Measurements from ENCODE around the gene PTH1R.

DNA sequence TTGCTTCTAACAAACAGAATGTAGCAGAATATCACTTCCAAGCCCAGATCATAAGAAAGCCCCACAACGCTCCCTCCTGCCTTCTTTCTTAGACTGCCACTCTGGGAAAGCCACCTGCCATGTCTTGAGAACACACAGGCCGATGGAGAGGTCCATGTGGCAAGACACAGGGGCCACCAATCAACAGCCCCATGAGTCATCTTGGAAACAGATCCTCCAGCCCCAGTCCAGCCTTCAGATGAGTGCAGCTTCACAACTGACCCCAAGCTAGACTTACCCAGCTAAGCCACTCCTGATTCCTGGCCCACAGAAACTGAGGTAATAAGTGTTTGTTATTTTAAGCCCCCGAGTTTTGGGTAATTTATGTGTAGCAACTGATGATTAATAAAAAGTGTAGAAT lies 39.7 kb downstream of the PTH1R start:
- no peak for TF ChIP-seq GABPA (IDR thresholded peaks at IDR 0.05; ENCODE audit: low read depth)
- TF ChIP-seq, protein P1, sequence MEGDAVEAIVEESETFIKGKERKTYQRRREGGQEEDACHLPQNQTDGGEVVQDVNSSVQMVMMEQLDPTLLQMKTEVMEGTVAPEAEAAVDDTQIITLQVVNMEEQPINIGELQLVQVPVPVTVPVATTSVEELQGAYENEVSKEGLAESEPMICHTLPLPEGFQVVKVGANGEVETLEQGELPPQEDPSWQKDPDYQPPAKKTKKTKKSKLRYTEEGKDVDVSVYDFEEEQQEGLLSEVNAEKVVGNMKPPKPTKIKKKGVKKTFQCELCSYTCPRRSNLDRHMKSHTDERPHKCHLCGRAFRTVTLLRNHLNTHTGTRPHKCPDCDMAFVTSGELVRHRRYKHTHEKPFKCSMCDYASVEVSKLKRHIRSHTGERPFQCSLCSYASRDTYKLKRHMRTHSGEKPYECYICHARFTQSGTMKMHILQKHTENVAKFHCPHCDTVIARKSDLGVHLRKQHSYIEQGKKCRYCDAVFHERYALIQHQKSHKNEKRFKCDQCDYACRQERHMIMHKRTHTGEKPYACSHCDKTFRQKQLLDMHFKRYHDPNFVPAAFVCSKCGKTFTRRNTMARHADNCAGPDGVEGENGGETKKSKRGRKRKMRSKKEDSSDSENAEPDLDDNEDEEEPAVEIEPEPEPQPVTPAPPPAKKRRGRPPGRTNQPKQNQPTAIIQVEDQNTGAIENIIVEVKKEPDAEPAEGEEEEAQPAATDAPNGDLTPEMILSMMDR (IDR thresholded peaks at IDR 0.05; ENCODE audit: insufficient read depth, low read length): no peak
- TF ChIP-seq, protein P2, sequence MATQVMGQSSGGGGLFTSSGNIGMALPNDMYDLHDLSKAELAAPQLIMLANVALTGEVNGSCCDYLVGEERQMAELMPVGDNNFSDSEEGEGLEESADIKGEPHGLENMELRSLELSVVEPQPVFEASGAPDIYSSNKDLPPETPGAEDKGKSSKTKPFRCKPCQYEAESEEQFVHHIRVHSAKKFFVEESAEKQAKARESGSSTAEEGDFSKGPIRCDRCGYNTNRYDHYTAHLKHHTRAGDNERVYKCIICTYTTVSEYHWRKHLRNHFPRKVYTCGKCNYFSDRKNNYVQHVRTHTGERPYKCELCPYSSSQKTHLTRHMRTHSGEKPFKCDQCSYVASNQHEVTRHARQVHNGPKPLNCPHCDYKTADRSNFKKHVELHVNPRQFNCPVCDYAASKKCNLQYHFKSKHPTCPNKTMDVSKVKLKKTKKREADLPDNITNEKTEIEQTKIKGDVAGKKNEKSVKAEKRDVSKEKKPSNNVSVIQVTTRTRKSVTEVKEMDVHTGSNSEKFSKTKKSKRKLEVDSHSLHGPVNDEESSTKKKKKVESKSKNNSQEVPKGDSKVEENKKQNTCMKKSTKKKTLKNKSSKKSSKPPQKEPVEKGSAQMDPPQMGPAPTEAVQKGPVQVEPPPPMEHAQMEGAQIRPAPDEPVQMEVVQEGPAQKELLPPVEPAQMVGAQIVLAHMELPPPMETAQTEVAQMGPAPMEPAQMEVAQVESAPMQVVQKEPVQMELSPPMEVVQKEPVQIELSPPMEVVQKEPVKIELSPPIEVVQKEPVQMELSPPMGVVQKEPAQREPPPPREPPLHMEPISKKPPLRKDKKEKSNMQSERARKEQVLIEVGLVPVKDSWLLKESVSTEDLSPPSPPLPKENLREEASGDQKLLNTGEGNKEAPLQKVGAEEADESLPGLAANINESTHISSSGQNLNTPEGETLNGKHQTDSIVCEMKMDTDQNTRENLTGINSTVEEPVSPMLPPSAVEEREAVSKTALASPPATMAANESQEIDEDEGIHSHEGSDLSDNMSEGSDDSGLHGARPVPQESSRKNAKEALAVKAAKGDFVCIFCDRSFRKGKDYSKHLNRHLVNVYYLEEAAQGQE (IDR thresholded peaks at IDR 0.05; ENCODE audit: insufficient replicate concordance, low read depth): no peak
